HG03354 (cell line): ENCODE results near the gene MPO.

Source experiments
- ATAC-seq: cut with Tn5 transposase; IDR thresholded peaks from one replicate; pipeline ENCODE4 v1.9.1; 2021; ENCODE audit warnings: mild to moderate bottlenecking; ENCODE audit not compliant: unreplicated experiment, poor library complexity, severe bottlenecking

Gene MPO

GRCh38 chr17:58283674-58284612 is 3.2 kb upstream of the MPO start:
- no peak for ATAC-seq

- no peak for ATAC-seq
Measured at GRCh38 chr17:58282442-58282841, 1.7 kb upstream of the MPO start.

- no peak for ATAC-seq
Measured at GRCh38 chr17:58281511-58282011, 826 bp upstream of the MPO start.

- ATAC-seq: no peak
Measured at GRCh38 chr17:58279736-58280479, 827 bp downstream of the MPO start.

- ATAC-seq: no peak
Measured at GRCh38 chr17:58279016-58279711, 1.6 kb downstream of the MPO start.

GRCh38 chr17:58278661-58279015 is 2.1 kb downstream of the MPO start:
- ATAC-seq: no peak

GRCh38 chr17:58277802-58278595 is 2.7 kb downstream of the MPO start:
- ATAC-seq: no peak

GRCh38 chr17:58277107-58277801 is 3.5 kb downstream of the MPO start:
- no peak for ATAC-seq

GRCh38 chr17:58276423-58276822 is 4.3 kb downstream of the MPO start:
- no peak for ATAC-seq

- no peak for ATAC-seq
Measured at GRCh38 chr17:58275417-58275816, 5.3 kb downstream of the MPO start.

GRCh38 chr17:58273453-58274104 is 7.2 kb downstream of the MPO start:
- no peak for ATAC-seq

GRCh38 chr17:58272367-58273280 is 8.1 kb downstream of the MPO start:
- ATAC-seq: no peak

GRCh38 chr17:58271216-58271931 is 9.4 kb downstream of the MPO start:
- no peak for ATAC-seq

- ATAC-seq: no peak
Measured at GRCh38 chr17:58270476-58271215, 10.1 kb downstream of the MPO start.

GRCh38 chr17:58269557-58270291 is 11.0 kb downstream of the MPO start:
- ATAC-seq: no peak
